ENCODE measurements around the gene APBB2. TPM values are rescaled to one million over a fixed set of nuclear protein-coding genes. Genes with fewer than 3 reads are reported as not detected.

Gene APBB2
- total and polyA plus RNA-seq, 8 donors = 42.5 to 94.8 (median 53.8) TPM

DNA sequence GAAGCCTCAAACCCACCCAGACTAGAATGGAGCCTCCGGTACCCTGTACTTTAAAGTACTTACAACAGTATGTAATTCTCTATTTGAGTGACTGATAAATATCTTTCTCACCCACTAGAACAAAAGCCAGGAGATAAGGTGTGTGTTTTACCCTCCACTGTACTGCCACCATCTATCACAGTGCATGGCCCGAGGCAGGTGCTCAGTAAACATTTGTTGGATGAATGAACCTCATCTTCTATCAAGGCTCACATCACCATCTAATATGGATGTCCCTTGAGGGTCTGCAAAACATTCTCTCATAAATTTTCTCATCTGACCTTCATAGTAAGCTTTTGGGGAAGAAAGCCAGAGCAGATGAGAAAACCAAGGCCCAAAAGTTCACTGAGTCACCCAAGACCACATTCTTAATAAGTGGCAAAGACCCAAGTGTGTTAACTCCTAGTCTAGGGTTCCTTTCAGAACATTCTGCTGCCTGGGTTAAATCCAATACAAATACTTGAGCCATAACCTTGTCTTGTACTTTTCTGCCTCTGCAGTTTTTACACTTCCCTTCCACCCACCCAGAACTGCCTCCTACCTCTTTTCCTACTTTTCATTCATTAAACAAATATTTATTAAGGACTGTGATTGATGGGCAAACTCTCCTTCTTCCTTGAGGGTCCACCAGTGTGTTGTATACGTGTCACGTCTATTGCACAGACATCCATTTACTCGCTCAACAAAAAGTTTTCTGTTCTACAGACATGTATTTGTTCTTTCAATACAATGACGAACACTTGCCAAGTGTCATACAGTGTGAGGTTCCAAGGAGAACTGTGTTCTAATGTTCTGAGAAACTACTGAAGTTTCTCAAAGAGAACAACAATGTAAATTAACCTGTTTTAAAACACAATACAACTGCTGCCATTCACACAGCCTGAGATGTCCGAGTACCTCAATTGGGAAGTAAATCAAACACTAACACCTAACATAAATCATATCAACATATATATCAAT is 35.7 kb downstream of the APBB2 start:
- TF ChIP-seq, protein P1, sequence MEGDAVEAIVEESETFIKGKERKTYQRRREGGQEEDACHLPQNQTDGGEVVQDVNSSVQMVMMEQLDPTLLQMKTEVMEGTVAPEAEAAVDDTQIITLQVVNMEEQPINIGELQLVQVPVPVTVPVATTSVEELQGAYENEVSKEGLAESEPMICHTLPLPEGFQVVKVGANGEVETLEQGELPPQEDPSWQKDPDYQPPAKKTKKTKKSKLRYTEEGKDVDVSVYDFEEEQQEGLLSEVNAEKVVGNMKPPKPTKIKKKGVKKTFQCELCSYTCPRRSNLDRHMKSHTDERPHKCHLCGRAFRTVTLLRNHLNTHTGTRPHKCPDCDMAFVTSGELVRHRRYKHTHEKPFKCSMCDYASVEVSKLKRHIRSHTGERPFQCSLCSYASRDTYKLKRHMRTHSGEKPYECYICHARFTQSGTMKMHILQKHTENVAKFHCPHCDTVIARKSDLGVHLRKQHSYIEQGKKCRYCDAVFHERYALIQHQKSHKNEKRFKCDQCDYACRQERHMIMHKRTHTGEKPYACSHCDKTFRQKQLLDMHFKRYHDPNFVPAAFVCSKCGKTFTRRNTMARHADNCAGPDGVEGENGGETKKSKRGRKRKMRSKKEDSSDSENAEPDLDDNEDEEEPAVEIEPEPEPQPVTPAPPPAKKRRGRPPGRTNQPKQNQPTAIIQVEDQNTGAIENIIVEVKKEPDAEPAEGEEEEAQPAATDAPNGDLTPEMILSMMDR (IDR thresholded peaks at IDR 0.05) = no peak
- H3K27ac ChIP-seq = peak overlapping the region; percentile 7 to 28

DNA sequence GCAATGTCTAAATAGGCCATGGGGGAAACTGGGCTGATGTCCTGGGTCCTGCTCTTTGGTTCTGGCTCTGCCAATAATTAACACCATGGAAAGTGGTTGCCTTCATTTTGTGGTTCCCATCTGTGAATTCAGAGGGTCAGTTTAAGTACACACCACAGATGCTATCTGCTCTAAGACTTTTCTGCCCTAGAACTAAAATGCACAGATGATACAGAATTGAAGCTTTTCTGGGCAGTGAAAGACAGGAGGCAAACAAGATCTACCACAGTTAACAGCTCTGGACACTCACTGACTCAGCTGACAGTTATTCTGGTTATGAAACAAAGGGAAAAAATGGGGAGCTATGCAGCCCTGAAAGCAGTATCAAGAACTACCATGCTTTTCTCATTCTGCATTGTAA is 37.3 kb downstream of the APBB2 start:
- Histone ChIP-seq H3K4me3 (no peak overlapping the region), H3K36me3 (no peaks in the 10 kb centered on the region), H3K27ac (peak overlapping the region in 1 of 2 donors; percentile 31), H3K4me1 (peaks cover 14 to 28% of the 10 kb centered on the region in 2 donors), H3K9me3 (no peaks in the 10 kb centered on the region), H3K27me3 (no peaks in the 10 kb centered on the region)
- peak; percentile 58 for ATAC-seq
- intact Hi-C loops (cut with DNase I) = no loop called here
- no peak for DNase-seq
- TF ChIP-seq, protein P1 (IDR thresholded peaks at IDR 0.05) = no peak

More for the DNA sequence above, 35.7 kb downstream of the APBB2 start:
- Histone ChIP-seq H3K4me1 (peaks cover 14 to 28% of the 10 kb centered on the region in 2 donors), H3K36me3 (no peaks in the 10 kb centered on the region), H3K9me3 (no peaks in the 10 kb centered on the region), H3K27me3 (no peaks in the 10 kb centered on the region), H3K4me3 (no peak overlapping the region)
- ATAC-seq = peak; percentile 73
- intact Hi-C loops (cut with DNase I) = no loop called here
- DNase-seq = no peak

DNA sequence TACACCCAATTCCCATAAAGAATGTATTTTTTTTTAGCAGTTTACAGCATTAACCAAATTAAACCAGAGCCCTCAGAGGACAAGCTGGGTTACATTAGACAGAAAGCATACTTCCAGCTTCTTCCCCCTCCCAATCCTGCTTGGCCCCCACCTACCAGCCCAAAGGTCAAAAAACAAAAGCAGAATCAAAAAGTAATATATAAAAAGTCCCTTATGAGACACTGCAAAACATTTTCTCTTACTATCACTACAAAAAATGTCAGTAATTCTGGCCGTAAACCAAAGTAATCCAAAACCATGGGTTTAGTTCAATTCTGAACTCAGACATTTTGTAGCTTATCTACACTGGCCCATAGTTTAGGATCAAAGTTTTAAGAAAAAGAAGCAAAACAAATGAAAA is 38.0 kb downstream of the APBB2 start:
- Histone ChIP-seq H3K4me3 (no peak overlapping the region), H3K27me3 (no peaks in the 10 kb centered on the region), H3K36me3 (no peaks in the 10 kb centered on the region), H3K4me1 (peaks cover 14 to 28% of the 10 kb centered on the region in 2 donors), H3K27ac (peak overlapping the region in 1 of 2 donors; percentile 31), H3K9me3 (no peaks in the 10 kb centered on the region)
- DNase-seq (no peak), ATAC-seq (no peak)
- TF ChIP-seq, protein P1 (IDR thresholded peaks at IDR 0.05) = no peak
- intact Hi-C loops (cut with DNase I) = no loop called here

DNA sequence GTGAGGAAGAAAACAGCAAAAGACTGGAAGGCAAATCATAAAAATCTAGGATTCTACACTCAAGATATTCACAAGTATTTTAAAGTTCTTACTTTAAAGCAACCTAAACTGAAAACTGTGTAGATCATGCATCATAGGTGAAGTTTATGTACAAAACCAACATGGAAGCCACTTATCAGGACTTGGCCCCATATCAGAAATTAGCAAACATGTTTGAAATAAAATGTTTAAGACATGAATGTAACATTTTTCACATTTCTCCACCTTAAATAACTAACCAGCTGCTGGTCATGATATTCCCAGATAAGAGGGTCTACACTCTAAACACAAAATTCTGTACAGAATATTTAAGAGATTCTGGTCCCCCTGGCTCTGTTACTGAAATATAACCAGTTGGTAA is 38.5 kb downstream of the APBB2 start:
- ATAC-seq = no peak
- peaks cover 14 to 28% of the 10 kb centered on the region in 2 donors for H3K4me1 ChIP-seq
- intact Hi-C loops (cut with DNase I) = no loop called here
- H3K27ac ChIP-seq = peak overlapping the region in 1 of 2 donors; percentile 31
- H3K9me3 ChIP-seq = no peaks in the 10 kb centered on the region
- no peak overlapping the region for H3K4me3 ChIP-seq
- no peaks in the 10 kb centered on the region for H3K36me3 ChIP-seq
- no peaks in the 10 kb centered on the region for H3K27me3 ChIP-seq
- DNase-seq = no peak
- TF ChIP-seq, protein P1 (IDR thresholded peaks at IDR 0.05) = no peak

DNA sequence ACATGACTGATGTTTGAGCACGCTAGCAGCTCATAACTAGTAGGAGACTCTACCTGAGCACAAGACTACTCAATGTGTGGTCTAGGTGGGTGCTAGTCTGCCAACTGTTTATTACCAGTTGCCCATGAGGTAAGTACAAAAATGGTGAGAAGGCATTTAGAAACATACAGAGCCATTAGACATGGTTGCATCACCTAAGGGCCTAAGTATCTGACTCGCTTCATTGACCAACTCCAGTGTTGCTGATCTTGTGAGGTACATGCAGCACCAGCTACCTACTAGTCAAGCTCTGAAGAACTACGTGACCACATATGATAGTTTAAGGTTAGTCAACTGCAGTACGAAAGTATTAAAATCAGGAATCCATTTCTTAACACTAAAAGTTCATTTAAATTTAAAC is 39.9 kb downstream of the APBB2 start:
- no peak overlapping the region for H3K4me3 ChIP-seq
- no peaks in the 10 kb centered on the region for H3K27me3 ChIP-seq
- no peaks in the 10 kb centered on the region for H3K36me3 ChIP-seq
- TF ChIP-seq, protein P1 (IDR thresholded peaks at IDR 0.05) = no peak
- no peak for ATAC-seq
- DNase-seq = no peak
- intact Hi-C loops (cut with DNase I) = no loop called here
- no peak overlapping the region for H3K27ac ChIP-seq
- peaks cover 14 to 25% of the 10 kb centered on the region in 2 donors for H3K4me1 ChIP-seq
- H3K9me3 ChIP-seq = no peaks in the 10 kb centered on the region
